ENCODE data around the gene CFAP97.
"Not testable (repeated sequence)": the region's sequence is repeated elsewhere in the genome, so short reads cannot be mapped to it uniquely, and the experiment has no call there.

CFAP97 gene

GRCh38 chr4:185138161-185138560, 65.6 kb downstream of the CFAP97 start:
- no peak for DNase-seq

GRCh38 chr4:185137233-185137925, 66.4 kb downstream of the CFAP97 start:
- DNase-seq = no peak

GRCh38 chr4:185134307-185134869, 69.4 kb downstream of the CFAP97 start:
- DNase-seq = peak; percentile 53

GRCh38 chr4:185128272-185129119, 75.3 kb downstream of the CFAP97 start:
- peak; percentile 20 for DNase-seq

- no peak for DNase-seq
These were observed 76.5 kb downstream of the CFAP97 start for GRCh38 chr4:185127021-185127925.

GRCh38 chr4:185124006-185124405, 79.8 kb downstream of the CFAP97 start:
- DNase-seq = no peak

- DNase-seq = no peak
These were observed 81.0 kb downstream of the CFAP97 start for GRCh38 chr4:185122681-185123345.

GRCh38 chr4:185120631-185120946, 83.2 kb downstream of the CFAP97 start:
- no peak for DNase-seq

GRCh38 chr4:185119927-185120630, 83.7 kb downstream of the CFAP97 start:
- DNase-seq = no peak

GRCh38 chr4:185119467-185119866, 84.3 kb downstream of the CFAP97 start:
- DNase-seq = not testable (repeated sequence)

- DNase-seq = no peak
These were observed 84.9 kb downstream of the CFAP97 start for GRCh38 chr4:185118876-185119275.

GRCh38 chr4:185117300-185117934, 86.4 kb downstream of the CFAP97 start:
- DNase-seq = no peak

GRCh38 chr4:185115827-185116232, 88.0 kb downstream of the CFAP97 start:
- no peak for DNase-seq

GRCh38 chr4:185113340-185113739, 90.5 kb downstream of the CFAP97 start:
- no peak for DNase-seq

GRCh38 chr4:185112104-185112503, 91.7 kb downstream of the CFAP97 start:
- no peak for DNase-seq

- no peak for DNase-seq
These were observed 93.4 kb downstream of the CFAP97 start for GRCh38 chr4:185110375-185110823.

GRCh38 chr4:185109736-185110135, 94.1 kb downstream of the CFAP97 start:
- no peak for DNase-seq

All from activated CD4-positive, alpha-beta T cell treated with anti-CD3 and anti-CD28 coated beads, Interleukin-10, Interleukin-2, amounts not matched to agents 100 ng/mL and 50 ng/mL, durations not matched to agents 16 hours and 8 hours (primary cell).